HG02642 (cell line): ENCODE results near the gene MYBPHL.
A peak's percentile ranks its signal among the peaks of the same experiment; 100 is the strongest.

Experiments
- ATAC-seq: cut with Tn5 transposase; IDR thresholded peaks from one replicate; pipeline ENCODE4 v1.9.1; 2021; ENCODE audit warnings: mild to moderate bottlenecking; ENCODE audit not compliant: unreplicated experiment, poor library complexity

MYBPHL gene

DNA sequence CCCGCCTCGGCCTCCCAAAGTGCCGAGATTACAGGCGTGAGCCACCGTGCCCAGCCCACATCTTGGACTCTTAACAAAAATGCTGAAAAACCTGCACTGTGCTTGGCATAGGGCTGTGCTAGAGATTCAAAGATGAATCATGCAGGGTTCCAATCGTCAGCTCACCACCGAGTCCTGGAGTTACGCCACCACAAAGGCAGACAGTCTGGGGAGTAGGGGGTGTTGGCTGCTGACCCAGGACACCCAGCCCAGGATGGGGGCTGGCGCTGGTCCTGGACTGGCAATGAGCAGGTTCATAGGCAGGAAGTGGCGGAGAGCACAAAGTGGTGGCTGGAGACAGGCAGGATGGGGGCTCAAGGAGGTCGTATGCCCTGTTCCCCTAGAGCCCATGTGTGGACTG lies 39.8 kb downstream of the MYBPHL start:
- ATAC-seq = no peak

DNA sequence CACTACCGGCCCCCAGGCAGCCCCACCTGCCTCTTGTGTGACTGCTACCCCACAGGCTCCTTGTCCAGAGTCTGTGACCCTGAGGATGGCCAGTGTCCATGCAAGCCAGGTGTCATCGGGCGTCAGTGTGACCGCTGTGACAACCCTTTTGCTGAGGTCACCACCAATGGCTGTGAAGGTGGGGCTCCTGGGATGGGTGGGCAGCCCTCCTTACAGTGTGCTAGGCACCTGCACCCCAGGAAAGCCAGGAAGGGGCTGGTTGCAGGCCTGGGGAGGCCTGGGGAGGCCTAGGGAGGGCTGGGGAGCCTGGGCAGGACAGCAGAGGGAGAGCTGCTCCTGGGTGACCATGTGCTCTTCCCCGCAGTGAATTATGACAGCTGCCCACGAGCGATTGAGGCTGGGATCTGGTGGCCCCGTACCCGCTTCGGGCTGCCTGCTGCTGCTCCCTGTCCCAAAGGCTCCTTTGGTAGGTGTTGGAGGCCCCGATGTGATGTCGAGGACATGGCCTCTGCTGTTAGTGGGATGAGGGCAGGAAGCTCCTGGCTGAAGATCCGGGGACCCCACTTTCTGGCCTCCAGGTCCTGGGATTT lies 41.0 kb downstream of the MYBPHL start:
- ATAC-seq = no peak

DNA sequence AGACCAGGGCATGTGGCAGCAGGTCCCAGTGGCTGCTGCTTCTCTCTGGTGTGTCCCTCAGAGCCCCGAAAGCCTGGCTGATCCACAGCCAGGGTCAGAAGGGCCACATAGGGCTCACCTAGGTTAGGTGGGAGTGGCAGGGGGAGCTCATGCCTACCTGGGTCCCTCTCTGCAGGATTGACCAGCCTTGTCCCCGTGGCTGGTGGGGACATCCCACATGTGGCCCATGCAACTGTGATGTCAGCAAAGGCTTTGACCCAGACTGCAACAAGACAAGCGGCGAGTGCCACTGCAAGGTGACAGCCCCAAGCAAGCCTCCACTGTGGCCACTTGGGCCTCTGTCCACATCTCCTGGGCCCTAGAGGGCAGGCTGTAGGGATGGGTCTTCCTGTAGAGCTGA lies 41.8 kb downstream of the MYBPHL start:
- no peak for ATAC-seq

DNA sequence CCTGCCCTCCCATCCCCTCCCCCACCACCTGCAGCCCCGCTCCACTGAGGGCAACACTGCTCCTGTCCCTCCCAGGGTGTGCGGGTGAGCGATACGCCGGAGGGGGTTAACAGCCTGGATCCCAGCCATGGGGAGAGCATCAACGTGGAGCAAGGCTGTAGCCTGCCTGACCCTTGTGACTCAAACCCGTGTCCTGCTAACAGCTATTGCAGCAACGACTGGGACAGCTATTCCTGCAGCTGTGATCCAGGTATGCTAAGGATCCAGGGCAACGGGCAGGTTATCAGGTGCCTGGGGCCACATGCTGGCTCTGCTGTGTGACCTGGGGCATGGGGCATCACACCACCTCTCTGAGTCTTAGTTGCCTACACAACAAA lies 42.4 kb downstream of the MYBPHL start:
- no peak for ATAC-seq

DNA sequence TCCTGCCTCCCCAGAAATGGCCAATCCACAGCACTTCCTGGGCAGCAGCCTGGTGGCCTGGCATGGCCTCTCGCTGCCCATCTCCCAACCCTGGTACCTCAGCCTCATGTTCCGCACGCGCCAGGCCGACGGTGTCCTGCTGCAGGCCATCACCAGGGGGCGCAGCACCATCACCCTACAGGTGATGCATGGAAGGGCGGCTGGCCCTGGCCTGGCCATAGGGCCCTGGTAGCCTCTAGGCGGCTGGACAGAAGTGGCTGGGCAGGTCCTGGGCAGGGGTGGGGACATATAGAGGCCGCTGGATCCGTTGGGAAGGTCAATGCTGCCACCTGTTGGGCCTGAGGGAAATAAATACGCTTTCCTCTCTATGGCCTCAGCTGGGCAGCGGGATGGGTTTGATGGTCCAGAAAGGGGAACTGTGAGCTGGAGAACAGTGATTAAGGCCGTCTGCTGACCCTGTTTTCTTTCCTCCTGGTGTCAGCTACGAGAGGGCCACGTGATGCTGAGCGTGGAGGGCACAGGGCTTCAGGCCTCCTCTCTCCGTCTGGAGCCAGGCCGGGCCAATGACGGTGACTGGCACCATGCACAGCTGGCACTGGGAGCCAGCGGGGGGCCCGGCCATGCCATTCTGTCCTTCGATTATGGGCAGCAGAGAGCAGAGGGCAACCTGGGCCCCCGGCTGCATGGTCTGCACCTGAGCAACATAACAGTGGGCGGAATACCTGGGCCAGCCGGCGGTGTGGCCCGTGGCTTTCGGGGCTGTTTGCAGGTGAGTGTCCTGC lies 43.0 kb downstream of the MYBPHL start:
- peak; percentile 56 for ATAC-seq

DNA sequence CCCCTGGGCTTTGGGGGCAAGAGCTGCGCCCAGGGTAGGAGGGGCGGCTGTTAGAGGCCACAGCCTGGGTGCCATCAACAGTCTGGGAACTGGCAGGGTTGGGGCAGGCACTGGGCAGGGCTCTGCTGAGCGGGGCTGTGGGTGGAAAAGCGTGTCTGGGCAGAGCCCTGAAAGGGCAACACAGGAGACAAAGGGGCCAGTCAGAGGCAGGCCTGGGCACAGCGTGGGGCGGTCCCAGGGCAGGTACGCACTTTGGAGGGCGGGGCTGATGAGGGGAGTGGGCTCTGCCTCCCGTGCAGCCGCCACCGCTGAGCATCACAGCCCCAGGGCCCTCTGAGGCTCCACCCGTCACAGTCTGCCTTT lies 43.6 kb downstream of the MYBPHL start:
- ATAC-seq = peak; percentile 11

DNA sequence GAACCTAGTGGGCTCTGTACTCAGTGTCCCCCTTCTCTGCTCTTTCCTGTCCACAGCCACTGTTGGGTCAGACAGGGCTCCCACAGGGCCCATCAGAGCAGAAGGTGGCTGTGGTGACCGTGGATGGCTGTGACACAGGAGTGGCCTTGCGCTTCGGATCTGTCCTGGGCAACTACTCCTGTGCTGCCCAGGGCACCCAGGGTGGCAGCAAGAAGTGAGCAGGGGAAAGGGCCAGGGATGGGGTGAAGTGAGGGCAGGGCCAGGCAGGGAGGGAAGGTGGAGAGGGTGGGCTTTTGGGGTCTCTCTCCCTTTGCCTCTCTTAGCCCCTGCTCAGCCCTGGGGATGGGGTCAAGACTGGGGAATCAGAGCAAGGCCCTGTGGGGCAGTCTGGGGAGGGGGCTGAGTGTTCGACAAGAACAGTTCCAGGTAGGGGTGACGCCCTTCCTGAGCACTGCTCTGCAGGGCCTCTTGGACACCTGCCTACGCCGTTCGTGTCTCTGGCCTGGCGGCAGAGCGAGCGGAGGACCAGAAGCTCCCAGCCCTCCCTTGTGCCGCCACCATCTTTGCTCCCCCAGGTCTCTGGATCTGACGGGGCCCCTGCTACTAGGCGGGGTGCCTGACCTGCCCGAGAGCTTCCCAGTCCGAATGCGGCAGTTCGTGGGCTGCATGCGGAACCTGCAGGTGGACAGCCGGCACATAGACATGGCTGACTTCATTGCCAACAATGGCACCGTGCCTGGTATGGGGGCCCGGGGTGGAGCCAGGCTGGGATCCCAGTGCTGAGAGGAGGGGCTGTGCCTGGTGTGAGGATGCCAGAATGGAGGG lies 44.4 kb downstream of the MYBPHL start:
- ATAC-seq = no peak

DNA sequence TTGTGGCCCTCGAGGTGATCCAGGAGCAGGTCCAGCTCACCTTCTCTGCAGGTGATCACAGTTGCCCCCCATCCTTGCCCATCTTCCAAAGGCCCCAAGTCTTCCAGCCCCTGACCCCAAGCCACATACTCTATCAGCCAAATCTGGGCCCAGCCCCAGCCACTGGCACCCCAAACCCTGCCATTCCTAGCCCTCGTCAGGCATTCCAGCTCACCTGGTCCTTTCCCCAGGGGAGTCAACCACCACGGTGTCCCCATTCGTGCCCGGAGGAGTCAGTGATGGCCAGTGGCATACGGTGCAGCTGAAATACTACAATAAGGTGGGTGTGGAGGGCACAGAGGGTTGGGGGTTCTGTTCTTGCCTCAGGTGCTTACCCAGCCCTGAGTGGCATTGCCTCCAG lies 45.2 kb downstream of the MYBPHL start:
- ATAC-seq = no peak

DNA sequence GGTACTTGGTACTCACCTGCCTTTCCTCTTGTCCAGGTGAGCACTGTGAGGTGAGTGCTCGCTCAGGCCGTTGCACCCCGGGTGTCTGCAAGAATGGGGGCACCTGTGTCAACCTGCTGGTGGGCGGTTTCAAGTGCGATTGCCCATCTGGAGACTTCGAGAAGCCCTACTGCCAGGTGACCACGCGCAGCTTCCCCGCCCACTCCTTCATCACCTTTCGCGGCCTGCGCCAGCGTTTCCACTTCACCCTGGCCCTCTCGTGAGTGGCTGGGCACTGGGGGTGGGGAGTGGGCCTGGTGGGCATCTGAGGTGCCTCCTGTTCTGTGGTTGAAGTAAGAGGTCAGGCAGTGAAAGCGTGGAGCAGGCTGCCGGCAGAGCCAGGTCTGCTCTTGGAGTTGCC lies 45.8 kb downstream of the MYBPHL start:
- no peak for ATAC-seq

DNA sequence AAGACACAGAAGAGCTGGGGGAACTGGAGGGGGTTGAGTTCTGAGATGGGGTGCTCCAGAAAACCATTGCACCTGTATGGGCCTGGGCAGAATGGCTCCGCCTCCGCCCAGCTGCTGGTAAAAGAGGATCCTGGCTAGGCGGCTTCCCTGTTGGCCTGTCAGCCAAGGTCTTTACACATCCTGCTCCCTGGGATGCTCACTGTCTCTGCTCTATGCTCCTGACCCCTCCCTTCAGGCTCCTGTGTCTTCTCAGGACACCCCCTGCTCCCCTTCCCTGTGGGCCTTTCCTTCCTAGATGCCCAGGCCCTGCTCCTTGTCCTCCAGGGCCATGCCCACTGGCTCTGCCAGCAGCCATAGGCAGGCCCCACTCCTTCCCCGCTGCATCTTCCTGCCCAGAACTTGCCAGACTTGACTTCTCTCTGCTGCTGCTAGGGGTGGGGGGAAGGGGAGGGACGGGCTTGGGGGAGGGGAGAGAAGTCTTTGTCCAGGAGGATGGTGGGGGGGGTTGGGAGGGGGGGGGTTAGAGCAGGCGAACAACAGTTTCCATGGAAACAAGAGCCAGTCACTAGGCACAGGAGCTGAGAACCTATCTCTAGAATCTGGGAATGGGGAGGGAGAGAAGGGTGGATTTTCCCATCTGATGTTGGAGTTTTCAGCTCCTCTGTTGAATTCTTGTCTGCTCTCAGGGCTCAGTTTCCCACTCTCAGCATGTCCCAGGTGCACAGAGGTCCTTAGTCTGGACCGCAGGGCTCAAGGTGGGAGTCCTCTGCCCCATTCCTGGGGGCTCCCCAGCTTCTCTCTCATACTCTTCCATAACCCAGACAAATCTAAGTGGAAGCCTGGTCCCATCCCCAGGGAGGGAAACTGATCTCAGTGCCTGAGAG lies 46.9 kb downstream of the MYBPHL start:
- ATAC-seq = no peak

DNA sequence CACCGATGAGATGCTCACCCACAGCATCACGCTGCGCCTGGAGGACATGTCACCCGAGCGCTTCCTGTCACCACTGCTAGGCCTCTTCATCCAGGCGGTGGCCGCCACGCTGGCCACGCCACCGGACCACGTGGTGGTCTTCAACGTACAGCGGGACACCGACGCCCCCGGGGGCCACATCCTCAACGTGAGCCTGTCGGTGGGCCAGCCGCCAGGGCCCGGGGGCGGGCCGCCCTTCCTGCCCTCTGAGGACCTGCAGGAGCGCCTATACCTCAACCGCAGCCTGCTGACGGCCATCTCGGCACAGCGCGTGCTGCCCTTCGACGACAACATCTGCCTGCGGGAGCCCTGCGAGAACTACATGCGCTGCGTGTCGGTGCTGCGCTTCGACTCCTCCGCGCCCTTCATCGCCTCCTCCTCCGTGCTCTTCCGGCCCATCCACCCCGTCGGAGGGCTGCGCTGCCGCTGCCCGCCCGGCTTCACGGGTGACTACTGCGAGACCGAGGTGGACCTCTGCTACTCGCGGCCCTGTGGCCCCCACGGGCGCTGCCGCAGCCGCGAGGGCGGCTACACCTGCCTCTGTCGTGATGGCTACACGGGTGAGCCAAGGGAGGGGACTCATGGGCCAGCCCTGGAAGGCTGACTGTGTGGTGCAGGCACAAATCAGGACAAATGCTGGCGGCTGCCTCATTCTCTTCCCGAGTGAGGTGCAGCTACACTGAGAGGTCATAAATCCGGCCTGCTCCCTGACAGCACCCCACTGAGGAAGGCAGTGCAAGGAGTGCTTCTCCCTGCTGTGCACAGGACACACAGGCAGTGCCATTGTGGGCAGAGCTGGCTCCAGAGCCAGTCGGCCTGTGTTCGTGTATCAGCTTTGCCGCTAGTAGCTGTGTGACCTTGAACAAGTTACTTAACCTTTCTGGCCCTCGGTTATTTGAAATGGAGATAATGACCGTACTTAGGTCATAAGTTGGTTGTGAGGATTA lies 48.0 kb downstream of the MYBPHL start:
- no peak for ATAC-seq

DNA sequence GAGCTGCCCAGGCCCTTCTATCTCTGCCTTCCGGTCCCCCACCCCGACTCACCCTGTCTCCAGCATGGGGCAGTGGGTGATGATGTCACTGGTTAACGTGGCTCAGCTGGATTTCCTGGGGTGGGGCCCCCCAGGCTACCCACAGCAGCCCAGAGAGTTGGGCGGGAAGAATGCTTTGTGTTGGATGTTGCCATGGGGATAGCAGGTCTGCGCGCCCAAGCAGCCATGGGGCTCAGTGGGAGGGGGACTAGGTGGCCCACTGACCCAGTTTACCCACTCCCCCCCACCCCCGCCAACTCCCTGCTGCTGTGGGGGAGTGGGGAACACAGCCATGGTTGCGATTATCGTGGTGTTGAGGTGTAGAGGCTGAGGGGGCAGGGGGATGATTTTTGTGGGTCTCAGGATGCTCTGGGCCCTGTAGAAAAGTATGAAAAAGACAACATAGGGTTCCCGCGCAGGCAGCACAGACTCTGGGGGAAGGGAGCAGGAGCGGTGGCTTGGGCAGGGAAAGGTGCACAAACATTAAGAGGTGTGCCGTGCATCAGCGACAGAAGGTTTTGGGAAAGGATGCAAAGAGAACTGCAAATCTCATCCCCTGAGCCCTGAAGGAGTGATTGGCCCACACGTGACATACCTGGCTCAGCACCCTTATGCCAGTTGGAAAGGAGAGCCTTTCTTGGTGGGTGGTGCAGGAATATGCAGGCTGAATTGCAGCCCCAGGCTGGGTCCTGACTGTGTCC lies 49.0 kb downstream of the MYBPHL start:
- no peak for ATAC-seq

DNA sequence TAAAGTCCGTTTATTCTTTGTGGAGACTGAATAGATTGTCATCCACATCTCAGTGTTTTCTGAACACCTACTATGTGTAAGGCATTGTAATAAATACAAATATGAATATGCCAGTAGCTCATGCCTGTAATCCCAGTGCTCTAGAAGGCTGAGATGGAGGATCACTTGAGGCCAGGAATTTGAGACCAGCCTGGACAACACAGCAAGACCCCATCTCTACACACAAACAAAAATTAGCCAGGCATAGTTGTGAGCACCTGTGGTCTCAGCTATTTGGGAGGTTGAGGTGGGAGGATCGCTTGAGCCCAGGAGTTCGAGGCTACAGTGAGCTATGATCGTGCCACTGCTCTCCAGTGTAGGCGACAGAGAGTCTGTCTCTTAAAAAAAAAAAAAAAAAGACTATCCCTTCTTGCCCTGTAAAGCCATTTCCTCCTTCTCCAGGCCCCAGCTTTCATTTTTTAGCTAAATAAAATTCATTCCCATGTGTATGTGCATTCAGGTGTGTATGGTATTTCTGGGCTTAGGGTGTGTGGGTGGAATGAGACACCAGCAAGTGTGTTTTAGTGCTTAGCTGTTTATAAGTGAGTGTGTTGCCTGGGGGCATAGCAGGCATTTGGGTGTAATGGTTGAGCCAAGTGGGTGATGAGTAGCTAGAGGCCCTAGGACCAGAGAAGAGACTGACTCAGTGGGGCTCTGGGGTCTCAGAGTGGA lies 49.7 kb downstream of the MYBPHL start:
- no peak for ATAC-seq

DNA sequence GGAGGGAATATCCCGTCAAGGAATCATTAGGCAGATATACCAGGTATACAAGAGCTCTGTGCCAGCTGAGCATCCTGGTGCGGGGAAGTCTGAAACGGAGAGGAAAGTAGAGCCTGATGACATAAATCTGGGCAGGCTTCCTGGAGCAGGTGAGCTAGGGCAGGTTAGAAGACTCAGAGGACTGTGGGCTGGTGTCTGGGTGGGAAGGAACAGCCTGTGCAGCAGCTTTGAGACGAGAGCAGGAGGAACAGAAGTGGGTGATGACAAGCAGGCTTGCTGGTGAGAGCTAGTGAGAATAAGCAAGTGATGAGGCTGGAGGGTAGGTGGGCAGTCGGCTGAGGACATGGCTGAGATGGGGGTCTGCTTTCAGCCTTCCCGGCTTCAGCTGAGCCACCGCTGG lies 50.7 kb downstream of the MYBPHL start:
- no peak for ATAC-seq

DNA sequence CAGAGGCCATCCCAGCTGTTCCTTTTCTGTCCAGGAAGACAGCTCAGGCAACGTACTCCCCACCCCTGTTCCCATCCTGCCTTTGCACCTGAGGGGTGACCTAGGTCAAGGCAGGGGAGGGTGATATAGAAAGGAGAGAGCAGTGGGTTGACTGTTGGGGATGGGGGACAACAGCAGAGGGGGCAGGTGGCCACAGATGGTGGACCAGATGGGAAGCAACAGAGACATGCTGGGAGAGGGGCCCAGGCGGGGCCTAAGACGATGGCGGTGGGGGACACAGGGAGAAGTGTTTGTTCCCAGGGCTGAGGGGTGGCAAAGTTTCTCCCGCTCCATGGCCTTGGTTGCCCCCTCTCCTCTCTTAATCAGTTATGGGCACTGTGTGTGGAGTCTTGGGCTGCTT lies 51.1 kb downstream of the MYBPHL start:
- ATAC-seq = no peak

DNA sequence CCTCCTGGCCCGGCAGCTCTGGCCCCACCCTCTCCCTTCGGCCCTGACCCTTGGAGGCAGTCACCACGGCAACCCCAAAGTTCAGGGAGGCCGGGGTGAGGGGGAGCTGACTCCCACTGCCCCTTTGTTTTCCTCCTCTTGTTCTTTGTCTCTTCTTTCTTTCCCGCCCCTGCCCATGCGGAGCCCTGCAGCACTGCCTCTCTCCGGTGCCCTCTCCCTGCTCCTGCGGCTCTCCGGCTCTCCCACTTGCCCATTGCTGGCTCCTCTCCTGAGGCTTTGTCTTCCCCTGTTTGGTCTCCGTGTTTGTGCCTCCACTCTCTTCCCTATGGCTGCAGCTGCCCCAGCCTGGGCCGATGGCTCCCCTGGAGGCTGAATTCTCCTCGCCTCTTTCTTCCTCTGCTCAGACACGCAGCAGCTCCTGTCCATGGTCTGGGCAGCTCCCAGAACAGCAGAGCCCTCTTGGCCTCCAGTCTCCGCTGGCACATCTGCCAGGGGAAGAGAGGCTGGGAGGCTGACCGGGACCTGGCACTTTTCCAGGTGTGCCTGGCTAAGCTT lies 51.6 kb downstream of the MYBPHL start:
- ATAC-seq = no peak

DNA sequence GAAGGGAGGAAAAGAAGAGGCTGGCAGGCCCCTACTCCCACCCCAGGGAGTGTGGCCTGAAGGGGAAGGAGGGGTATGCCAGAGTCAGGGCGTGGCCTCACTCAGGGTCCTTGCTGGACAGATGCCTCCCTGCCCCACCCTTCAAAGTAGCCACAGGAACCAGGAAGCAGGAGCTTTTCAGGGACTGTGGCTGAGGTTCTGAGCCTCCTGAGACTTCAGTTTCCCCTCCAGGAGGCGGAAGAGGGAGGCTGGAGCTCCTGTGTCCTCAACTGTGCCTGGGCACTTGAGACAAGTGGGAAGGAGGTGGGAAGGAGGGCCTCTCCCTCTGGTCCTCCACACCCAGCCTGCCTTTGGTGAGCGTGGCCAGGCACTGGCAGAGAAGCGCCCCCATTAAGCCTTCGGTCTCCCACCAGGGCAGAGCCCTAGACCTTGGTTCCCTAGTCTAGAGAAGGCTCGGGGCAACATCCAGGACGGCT lies 52.2 kb downstream of the MYBPHL start:
- ATAC-seq = no peak
